HFFc6 (cell line): Measurements from ENCODE around the gene MAP1S. TPM values are rescaled to one million over a fixed set of nuclear protein-coding genes. Genes with fewer than 3 reads are reported as not detected.

Experiments used
- DNase-seq: peaks from one replicate; pipeline ENCODE4 v3.0.0-alpha.2; 2018
- H3K27ac Mint-ChIP-seq: 2 replicates; pipeline ENCODE4 v1.8.0; 2020; ENCODE audit warnings: mild to moderate bottlenecking, mixed read lengths
- H3K27me3 Mint-ChIP-seq: 2 replicates; pipeline ENCODE4 v1.8.0; 2021; ENCODE audit warnings: mild to moderate bottlenecking, moderate library complexity, mixed read lengths; ENCODE audit not compliant: insufficient read depth
- H3K36me3 Mint-ChIP-seq: 2 replicates; pipeline ENCODE4 v1.8.0; 2021; ENCODE audit warnings: low read depth, mixed read lengths
- H3K4me1 Mint-ChIP-seq: 2 replicates; pipeline ENCODE4 v1.8.0; 2020; ENCODE audit warnings: low read depth, mixed read lengths
- H3K4me3 Mint-ChIP-seq: 2 replicates; pipeline ENCODE4 v1.8.0; 2020; ENCODE audit warnings: mild to moderate bottlenecking, moderate library complexity, mixed read lengths
- H3K9me3 Mint-ChIP-seq: 2 replicates; pipeline ENCODE4 v1.8.0; 2020; ENCODE audit warnings: mild to moderate bottlenecking, mixed read lengths
- CTCF ChIP-seq: fragments of 200-600 bp; sonication (generic); IDR thresholded peaks from 2 replicates; pipeline ENCODE4 v1.5.0; 2021; ENCODE audit warnings: antibody characterized with exemption, mild to moderate bottlenecking
- total RNA-seq, 6 experiments: library from RNA; stranded (reverse); fragmentation: NEBNext Ultra II Directional; extraction: Animal tissue kit (Norgen Biotek cat#: 25700); gene quantifications; 2 replicates in 1 of 6; 3 replicates in 5 of 6; pipeline ENCODE4 v1.2.3, GENCODE V29; 2021

Gene MAP1S
- total RNA-seq, 6 experiments from 2014 or later: 56.0 to 77.9 (median 68.2) TPM

DNA sequence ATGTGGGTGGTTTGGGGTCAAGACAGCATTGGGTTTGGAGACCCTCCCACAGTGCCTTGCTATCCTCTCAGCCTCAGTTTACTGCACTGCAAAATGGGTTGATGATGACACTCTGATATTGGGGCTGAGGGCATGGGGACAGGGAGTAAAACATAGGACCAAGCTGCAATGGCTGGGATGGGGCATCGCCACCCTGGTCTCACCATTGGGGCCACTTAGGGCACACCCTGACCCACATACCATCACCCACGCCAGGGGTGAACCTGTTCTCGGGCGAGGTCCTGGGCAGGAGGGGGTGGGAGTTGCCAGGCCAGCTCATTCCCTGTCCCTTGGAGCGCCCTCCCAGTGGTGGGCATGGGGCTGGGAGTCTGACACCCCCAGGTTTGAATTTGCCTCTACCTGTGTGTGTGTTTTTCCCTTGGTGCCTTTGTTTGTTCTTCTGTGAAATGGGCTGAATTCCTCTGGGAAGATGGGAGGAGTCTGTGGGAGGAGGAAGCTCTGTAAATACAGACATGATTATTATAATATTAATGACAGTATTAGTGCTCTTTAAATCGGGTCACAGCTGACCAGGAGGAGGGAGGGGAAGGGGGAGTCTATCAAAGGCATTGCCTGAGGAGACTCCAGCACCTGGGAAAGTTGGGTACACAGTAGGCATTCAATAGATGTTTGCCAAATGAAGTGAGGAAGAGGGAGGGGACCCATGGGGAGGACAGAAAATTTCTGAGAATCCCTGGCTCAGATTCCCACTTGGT, 29.8 kb downstream of the MAP1S start:
- Mint-ChIP-seq H3K36me3 (no peaks in the 10 kb centered on the region), H3K27me3 (no peaks in the 10 kb centered on the region; the same call in 1 of the 2 replicates), H3K4me3 (no peak overlapping the region), H3K4me1 (no peaks in the 10 kb centered on the region), H3K27ac (no peak overlapping the region), H3K9me3 (no peaks in the 10 kb centered on the region)
- no peak for DNase-seq
- no peak for TF ChIP-seq CTCF

GRCh38 chr19:17749912-17750317, 30.6 kb downstream of the MAP1S start:
- DNase-seq: no peak
- Mint-ChIP-seq H3K4me1 (no peaks in the 10 kb centered on the region), H3K4me3 (no peak overlapping the region), H3K36me3 (no peaks in the 10 kb centered on the region), H3K27me3 (peaks cover 3% of the 10 kb centered on the region; the same call in 1 of the 2 replicates), H3K27ac (no peak overlapping the region), H3K9me3 (no peaks in the 10 kb centered on the region)
- TF ChIP-seq CTCF: no peak

DNA sequence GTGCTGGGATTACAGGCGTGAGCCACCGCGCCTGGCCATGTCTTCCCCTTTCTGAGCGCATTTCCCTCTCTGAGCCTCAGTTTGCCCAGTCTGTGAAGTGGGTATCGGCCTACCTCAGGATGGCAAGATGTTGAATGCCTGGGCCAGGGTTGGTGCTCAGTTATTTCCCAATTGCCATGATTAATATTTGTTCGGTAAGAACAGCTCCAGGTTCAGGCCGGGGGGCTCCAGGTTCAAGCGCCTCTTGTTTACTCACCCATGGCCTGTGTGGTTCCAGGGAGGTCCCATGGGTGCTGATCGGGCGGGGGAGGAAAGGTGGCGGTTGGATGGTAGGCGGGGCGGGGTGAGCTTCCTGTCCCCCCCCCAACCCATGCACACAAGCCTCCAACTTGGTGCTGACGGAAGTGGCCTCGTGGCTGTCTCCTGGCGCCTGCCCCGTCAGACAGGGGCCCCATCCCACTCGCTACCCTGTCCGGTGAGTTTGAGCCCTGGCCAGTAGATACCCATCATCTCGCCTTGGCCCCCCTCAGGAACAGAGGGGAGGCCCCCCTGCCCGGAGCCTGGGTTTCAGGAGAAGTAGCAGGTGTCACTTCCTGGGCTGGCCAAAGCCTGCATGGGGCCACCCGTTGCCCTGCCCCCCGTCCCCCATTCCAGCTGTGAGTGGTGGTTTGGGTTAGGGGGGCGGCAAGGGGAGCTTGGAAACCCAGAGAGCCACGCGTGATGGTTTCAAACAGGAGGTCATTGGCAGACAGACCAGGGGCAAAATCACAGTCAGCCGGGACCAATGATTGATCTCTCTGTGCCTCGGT, 32.0 kb downstream of the MAP1S start, which contains the start of gene FCHO1:
Gene FCHO1 (plus strand): TSS at position 375 of the 809 bp plus-strand sequence. CDS start 3,688 bp downstream, outside the sequence.
- Mint-ChIP-seq H3K4me1 (no peaks in the 10 kb centered on the region), H3K27ac (no peak within 1 kb of the TSS), H3K27me3 (peaks cover 8% of the 10 kb centered on the region), H3K9me3 (no peaks in the 10 kb centered on the region), H3K4me3 (no peak within 1 kb of the TSS), H3K36me3 (no peaks in the 10 kb centered on the region)
- no peak for DNase-seq
- TF ChIP-seq CTCF: no peak

DNA sequence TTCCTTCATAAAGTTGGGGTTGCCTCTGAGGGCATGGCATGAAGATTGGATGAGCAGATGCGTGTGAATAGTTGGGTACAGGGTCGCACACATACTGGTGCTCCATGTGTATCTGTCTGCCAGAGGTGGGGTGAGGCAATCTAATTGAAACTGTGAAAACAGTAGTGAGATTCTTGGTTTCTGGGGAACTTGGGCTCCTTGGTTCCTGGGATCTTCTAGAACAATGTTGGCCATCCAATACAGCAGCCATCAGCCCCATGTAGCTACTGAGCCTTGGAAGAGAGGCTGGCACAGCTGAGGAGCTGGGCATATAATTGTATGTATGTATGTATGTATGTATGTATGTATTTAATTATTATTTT, 32.6 kb downstream of the MAP1S start:
- no peak for TF ChIP-seq CTCF
- H3K4me1 Mint-ChIP-seq: no peaks in the 10 kb centered on the region
- H3K9me3 Mint-ChIP-seq: no peaks in the 10 kb centered on the region
- no peak overlapping the region for H3K4me3 Mint-ChIP-seq
- H3K27ac Mint-ChIP-seq: no peak overlapping the region
- no peaks in the 10 kb centered on the region for H3K36me3 Mint-ChIP-seq
- DNase-seq: no peak
- H3K27me3 Mint-ChIP-seq: peaks cover 8% of the 10 kb centered on the region

GRCh38 chr19:17752865-17753639, 33.8 kb downstream of the MAP1S start:
- TF ChIP-seq CTCF: no peak
- Mint-ChIP-seq H3K27me3 (peaks cover 11% of the 10 kb centered on the region), H3K4me1 (peaks cover 6% of the 10 kb centered on the region), H3K9me3 (no peaks in the 10 kb centered on the region), H3K36me3 (no peaks in the 10 kb centered on the region), H3K27ac (no peak overlapping the region), H3K4me3 (no peak overlapping the region)
- no peak for DNase-seq
